ENCODE results near the gene KRT39.

KRT39 gene

DNA sequence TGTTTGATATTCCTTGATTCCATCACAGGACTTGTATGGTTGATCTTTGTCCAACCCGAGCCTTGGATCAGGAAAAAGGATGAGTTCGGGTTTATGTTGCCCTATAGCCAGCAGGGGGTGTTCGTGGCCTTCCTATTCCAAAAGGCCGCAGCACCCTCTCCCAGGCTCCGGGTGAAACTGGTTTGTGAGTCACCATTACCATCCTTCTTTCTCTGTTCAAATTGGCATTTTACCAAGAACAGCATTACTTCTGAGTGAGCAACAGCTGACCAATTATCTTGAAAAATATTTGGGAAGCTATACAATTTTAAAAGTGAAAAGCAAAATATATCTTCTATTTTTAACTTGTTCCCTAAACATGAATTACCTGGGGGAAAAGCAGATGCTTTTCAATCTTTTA lies 57.4 kb downstream of the KRT39 start:
- no peak overlapping the region for H2AFZ ChIP-seq (ENCODE audit: low read length, unreplicated experiment)
- peak overlapping the region; percentile 94 for H3K27ac ChIP-seq (ENCODE audit: low read depth, low read length)
- no peaks in the 10 kb centered on the region for H3K36me3 ChIP-seq (ENCODE audit: insufficient read depth, low read length)
- H3K4me1 ChIP-seq (ENCODE audit: control insufficient read depth, insufficient read depth, low read length, unreplicated experiment): peaks cover 18% of the 10 kb centered on the region
- H3K79me2 ChIP-seq (ENCODE audit: control insufficient read depth, insufficient read depth, low read length, unreplicated experiment): no peaks in the 10 kb centered on the region
- peak overlapping the region; percentile 45; the same call in 1 of the 2 replicates for H3K4me3 ChIP-seq (ENCODE audit: low read depth, low read length)
- no peaks in the 10 kb centered on the region for H3K27me3 ChIP-seq (ENCODE audit: insufficient read depth, low read length)

Measured in ACC112 (cell line).